Adipocyte (in vitro differentiated cells): ENCODE results near the gene DPH5.
"Not testable (repeated sequence)": the region's sequence is repeated elsewhere in the genome, so short reads cannot be mapped to it uniquely, and the experiment has no call there.

Source experiments
- DNase-seq: peaks from one replicate; pipeline ENCODE4 v3.0.0-alpha.2; 2015; ENCODE audit warnings: low read depth
- H3K27me3 ChIP-seq: replicated peaks from 2 replicates; pipeline ENCODE4 v1.7.0; 2013; ENCODE audit warnings: mild to moderate bottlenecking, low read length, moderate library complexity; ENCODE audit not compliant: control insufficient read depth, insufficient read depth
- H3K36me3 ChIP-seq: 2 replicates; pipeline ENCODE4 v1.7.0; 2013; ENCODE audit warnings: low read length, mild to moderate bottlenecking, moderate library complexity; ENCODE audit not compliant: control insufficient read depth, insufficient read depth, severe bottlenecking
- H3K4me1 ChIP-seq: 2 replicates; pipeline ENCODE4 v1.7.0; 2013; ENCODE audit warnings: mild to moderate bottlenecking, low read length, moderate library complexity; ENCODE audit not compliant: control insufficient read depth, insufficient read depth
- H3K4me3 ChIP-seq: 2 replicates; pipeline ENCODE4 v1.7.0; 2013; ENCODE audit warnings: mild to moderate bottlenecking, low read length, moderate library complexity
- H3K9ac ChIP-seq: 2 replicates; pipeline ENCODE4 v1.7.0; 2013; ENCODE audit warnings: mild to moderate bottlenecking, low read length, moderate library complexity
- H3K9me3 ChIP-seq: 2 replicates; pipeline ENCODE4 v1.7.0; 2013; ENCODE audit warnings: mild to moderate bottlenecking, low read length, moderate library complexity; ENCODE audit not compliant: control insufficient read depth

The DPH5 gene

GRCh38 chr1:100952104-100952745, 73.4 kb downstream of the DPH5 start:
- Histone ChIP-seq H3K4me3 (no peak overlapping the region), H3K36me3 (peaks cover 19% of the 10 kb centered on the region), H3K4me1 (peaks cover 24% of the 10 kb centered on the region), H3K27me3 (no peaks in the 10 kb centered on the region), H3K9me3 (peaks cover 2% of the 10 kb centered on the region), H3K9ac (no peak overlapping the region)
- no peak for DNase-seq

DNA sequence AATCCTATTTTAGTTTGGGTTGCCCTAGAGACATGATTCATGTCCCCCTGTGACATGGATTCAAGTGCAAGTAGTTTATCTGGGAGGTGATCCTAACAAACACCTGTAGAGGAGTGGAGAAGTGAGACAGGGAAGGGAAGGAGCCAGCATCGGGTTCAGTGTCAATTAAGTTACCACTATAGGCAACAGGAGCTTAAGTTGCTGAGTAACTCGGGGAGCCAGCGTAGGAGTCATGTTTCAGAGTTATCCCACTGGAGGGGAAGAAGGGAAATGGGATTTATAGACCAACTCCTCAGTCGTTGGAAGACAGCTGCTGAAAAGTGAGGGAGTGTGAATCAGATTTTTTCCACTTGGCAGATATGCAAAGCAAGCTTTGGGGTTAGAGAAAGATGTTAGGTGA, 74.8 kb downstream of the DPH5 start:
- Histone ChIP-seq H3K36me3 (peaks cover 19% of the 10 kb centered on the region), H3K4me1 (peaks cover 18% of the 10 kb centered on the region), H3K9ac (no peak overlapping the region), H3K9me3 (peaks cover 2% of the 10 kb centered on the region), H3K4me3 (no peak overlapping the region), H3K27me3 (no peaks in the 10 kb centered on the region)
- no peak for DNase-seq

DNA sequence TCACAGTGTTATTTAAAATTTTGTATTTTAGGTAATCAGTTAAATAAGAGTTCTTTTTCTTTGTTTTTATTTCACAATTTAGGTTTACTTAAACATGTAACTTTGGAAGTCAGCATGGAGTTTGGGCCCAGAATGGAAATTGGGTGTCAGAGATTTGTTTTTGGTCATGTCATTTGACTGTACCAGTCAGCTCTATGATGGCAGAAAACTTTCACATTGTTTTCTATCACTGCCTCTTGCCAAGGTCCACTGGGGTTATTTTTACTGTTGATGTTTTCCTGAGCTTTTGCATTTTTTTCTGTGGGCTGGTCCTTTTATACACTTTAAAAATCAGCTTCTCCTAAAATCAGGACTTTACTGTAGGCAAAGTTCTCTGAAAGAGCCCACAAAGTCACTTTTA, 75.2 kb downstream of the DPH5 start:
- no peaks in the 10 kb centered on the region for H3K27me3 ChIP-seq
- DNase-seq, result no peak
- H3K9me3 ChIP-seq, result peaks cover 2% of the 10 kb centered on the region
- no peak overlapping the region for H3K4me3 ChIP-seq
- no peak overlapping the region for H3K9ac ChIP-seq
- peaks cover 19% of the 10 kb centered on the region for H3K36me3 ChIP-seq
- peaks cover 14% of the 10 kb centered on the region for H3K4me1 ChIP-seq

DNA sequence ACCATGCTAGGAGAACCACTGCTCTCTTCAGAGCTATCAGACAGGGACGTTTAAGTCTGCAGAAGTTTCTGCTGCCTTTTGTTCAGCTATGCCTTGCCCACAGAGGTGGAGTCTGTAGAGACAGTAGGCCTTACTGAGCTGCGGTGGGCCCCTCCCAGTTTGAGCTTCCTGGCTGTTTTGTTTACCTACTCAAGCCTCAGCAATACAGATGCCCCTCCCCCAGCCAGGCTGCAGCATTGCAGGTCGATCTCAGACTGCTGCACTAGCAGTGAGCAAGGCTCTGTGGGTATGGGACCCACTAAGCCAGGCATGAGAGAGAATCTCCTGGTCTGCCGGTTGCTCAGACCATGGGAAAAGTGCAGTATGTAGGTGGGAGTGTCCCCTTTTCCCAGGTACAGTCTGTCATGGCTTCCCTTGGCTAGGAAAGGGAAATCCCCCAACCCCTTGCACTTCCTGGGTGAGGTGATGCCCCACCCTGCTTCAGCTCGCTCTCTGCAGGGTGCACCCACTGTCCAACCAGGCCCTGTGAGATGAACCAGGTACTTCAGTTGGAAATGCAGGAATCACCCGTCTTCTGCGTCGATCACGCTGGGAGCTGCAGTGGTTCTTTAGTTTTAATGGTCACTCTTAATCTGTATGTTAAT, 75.9 kb downstream of the DPH5 start:
- H3K9me3 ChIP-seq, result not testable (repeated sequence)

GRCh38 chr1:100948721-100949405, 76.7 kb downstream of the DPH5 start:
- Histone ChIP-seq H3K4me1 (peaks cover 11% of the 10 kb centered on the region), H3K36me3 (peaks cover 16% of the 10 kb centered on the region)
- H3K9me3 ChIP-seq, H3K27me3 ChIP-seq, DNase-seq, H3K9ac ChIP-seq, H3K4me3 ChIP-seq: not testable (repeated sequence)

More for the DNA sequence above, 75.9 kb downstream of the DPH5 start:
- H3K9ac ChIP-seq, H3K4me1 ChIP-seq, H3K27me3 ChIP-seq, DNase-seq, H3K4me3 ChIP-seq: not testable (repeated sequence)
- peaks cover 19% of the 10 kb centered on the region for H3K36me3 ChIP-seq

DNA sequence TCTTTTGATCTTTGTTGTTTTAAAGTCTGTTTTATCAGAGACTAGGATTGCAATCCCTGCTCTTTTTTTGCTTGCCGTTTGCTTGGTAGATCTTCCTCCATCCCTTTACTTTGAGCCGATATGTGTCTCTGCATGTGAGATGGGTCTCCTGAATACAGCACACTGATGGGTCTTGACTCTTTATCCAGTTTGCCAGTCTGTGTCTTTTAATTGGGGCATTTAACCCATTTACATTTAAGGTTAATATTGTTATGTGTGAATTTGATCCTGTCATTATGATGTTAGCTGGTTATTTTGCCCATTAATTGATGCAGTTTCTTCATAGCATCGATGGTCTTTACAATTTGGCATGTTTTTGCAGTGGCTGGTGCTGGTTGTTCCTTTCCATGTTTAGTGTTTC, 77.8 kb downstream of the DPH5 start:
- DNase-seq, H3K9me3 ChIP-seq, H3K9ac ChIP-seq, H3K4me3 ChIP-seq, H3K27me3 ChIP-seq: not testable (repeated sequence)
- H3K36me3 ChIP-seq, result peaks cover 14% of the 10 kb centered on the region
- H3K4me1 ChIP-seq, result peaks cover 18% of the 10 kb centered on the region

DNA sequence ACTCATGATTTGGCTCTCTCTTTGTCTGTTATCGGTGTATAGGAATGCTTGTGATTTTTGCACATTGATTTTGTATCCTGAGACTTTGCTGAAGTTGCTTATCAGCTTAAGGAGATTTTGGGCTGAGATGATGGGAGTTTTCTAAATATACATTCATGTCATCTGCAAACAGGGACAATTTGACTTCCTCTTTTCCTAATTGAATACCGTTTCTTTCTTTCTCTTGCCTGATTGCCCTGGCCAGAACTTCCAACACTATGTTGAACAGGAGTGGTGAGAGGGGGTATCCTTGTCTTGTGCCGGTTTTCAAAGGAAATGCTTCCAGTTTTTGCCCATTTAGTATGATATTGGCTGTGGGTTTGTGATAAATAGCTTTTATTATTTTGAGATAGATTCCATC, 79.5 kb downstream of the DPH5 start:
- peaks cover 18% of the 10 kb centered on the region for H3K4me1 ChIP-seq
- not testable (repeated sequence) for DNase-seq, H3K36me3 ChIP-seq, H3K9ac ChIP-seq, H3K4me3 ChIP-seq, H3K9me3 ChIP-seq, H3K27me3 ChIP-seq

- Histone ChIP-seq H3K27me3 (no peaks in the 10 kb centered on the region), H3K36me3 (peaks cover 24% of the 10 kb centered on the region), H3K9me3 (peaks cover 2% of the 10 kb centered on the region), H3K4me3 (no peak overlapping the region), H3K4me1 (peaks cover 9% of the 10 kb centered on the region), H3K9ac (no peak overlapping the region)
- peak; percentile 18 for DNase-seq
These were observed 82.1 kb downstream of the DPH5 start for GRCh38 chr1:100943533-100943932.

- H3K4me1 ChIP-seq, result peaks cover 9% of the 10 kb centered on the region
- peaks cover 33% of the 10 kb centered on the region for H3K36me3 ChIP-seq
- no peak overlapping the region for H3K4me3 ChIP-seq
- H3K27me3 ChIP-seq, result no peaks in the 10 kb centered on the region
- H3K9ac ChIP-seq, result no peak overlapping the region
- DNase-seq, result no peak
- H3K9me3 ChIP-seq, result no peaks in the 10 kb centered on the region
These were observed 83.1 kb downstream of the DPH5 start for GRCh38 chr1:100942304-100943046.

DNA sequence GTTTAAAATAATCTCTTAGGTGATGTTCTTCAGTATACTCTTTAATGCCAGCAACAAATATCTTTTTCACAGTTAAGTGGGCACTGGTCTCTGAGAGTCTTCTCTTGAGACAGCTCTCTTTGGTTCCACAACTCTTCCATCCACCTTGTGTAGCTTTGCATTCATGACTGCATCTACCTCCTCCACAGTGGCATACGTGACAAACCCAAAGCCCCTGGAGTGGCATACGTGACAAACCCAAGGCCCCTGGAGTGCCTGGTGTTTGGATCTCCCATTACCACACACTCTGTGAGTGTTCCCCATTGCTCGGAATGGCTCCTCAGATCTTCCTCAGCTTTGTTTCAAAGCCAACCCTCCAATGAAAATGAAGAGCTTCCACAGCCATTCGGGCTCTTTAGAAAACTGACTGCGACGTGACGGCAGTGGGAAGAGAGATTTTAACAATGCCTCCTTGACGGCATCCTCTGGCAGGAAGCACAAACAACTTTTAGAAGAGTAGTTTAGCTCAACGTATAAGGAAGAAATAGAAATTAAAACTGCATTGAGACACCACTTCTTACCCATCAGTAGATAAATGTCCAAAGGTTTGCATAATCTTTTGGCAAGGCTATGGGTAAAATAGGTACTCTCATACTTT, 83.9 kb downstream of the DPH5 start:
- H3K36me3 ChIP-seq, result peaks cover 41% of the 10 kb centered on the region

DNA sequence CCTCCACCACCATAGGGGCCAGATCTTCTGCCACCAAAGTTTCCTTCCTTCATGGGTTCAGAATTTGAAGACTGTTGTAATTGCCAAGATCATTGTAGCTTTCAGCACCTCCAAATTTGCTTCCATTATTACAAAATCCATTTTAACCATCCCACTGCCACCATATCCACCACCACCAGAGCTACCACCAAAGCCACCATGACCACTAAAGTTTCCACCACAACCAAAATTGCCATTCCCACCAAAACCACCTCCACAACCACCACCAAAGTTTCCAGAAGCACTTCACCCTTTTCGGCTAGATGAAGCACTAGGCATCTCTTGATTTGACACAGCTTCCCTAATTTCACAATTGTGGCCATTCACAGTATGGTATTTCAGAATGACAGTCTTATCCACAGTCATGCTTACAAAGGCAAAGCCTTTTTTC, 84.5 kb downstream of the DPH5 start:
- no peaks in the 10 kb centered on the region for H3K9me3 ChIP-seq
- no peaks in the 10 kb centered on the region for H3K27me3 ChIP-seq
- H3K4me3 ChIP-seq, result no peak overlapping the region
- peaks cover 9% of the 10 kb centered on the region for H3K4me1 ChIP-seq
- no peak for DNase-seq
- H3K9ac ChIP-seq, result no peak overlapping the region
- peaks cover 43% of the 10 kb centered on the region for H3K36me3 ChIP-seq

More for the DNA sequence above, 83.9 kb downstream of the DPH5 start:
- no peak for DNase-seq
- no peaks in the 10 kb centered on the region for H3K27me3 ChIP-seq
- H3K9me3 ChIP-seq, result no peaks in the 10 kb centered on the region
- no peak overlapping the region for H3K9ac ChIP-seq
- no peak overlapping the region for H3K4me3 ChIP-seq
- H3K4me1 ChIP-seq, result peaks cover 9% of the 10 kb centered on the region
